ENCODE results near the gene ABCC8.

The ABCC8 gene

DNA sequence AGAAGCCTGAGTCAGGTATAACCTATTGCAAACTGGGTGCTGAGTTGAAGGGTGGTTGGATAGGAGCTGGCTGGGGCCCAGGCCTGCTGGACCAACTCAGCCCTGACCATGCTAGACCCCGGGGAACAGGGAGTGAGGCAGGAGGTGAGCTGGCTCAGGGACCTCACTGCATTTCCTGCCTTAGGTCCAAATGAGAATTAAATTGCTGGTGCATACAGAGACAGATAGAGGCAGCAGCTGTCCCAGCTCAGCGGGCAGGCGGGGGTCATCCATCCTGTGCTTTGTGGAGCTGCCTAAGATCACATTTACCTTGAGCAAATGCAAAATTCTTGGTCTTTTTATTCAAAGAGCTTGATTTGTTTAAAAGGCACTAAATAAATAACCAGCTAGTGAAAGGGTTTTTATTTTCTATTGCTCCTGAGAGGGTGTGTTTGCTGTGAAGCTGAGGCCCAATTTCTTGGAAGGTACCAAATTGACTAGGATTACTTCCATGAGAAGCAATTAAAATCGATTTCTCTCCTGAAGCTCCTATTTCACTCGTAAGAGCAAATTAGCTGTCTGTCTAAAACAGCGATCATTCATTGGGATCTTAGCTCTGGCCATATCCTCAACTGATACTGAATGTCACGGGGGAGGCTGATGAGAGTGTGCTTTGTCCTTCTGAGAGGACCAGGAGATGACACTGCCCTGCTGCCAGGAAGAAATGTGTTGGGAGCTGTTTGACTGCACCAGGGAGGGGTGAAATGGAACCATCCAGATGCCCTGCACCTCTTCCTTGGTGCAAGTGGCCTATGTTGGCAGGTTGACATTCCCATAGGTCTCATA is 42.6 kb upstream of the ABCC8 start:
- Histone ChIP-seq H3K4me1 (ENCODE audit: insufficient read depth, low read length, severe bottlenecking) (no peaks in the 10 kb centered on the region), H4K20me1 (ENCODE audit: insufficient read depth, low read length) (no peaks in the 10 kb centered on the region), H2AFZ (ENCODE audit: low read length) (no peak overlapping the region), H3K9me3 (ENCODE audit: low read length) (no peaks in the 10 kb centered on the region), H3K36me3 (ENCODE audit: insufficient read depth, low read length) (no peaks in the 10 kb centered on the region), H3K4me2 (ENCODE audit: low read length) (no peak overlapping the region), H3K9me2 (ENCODE audit: low read depth, low read length) (no peaks in the 10 kb centered on the region), H3K9ac (ENCODE audit: low read length) (no peak overlapping the region), H3K4me3 (ENCODE audit: low read depth, low read length, poor library complexity, severe bottlenecking) (no peak overlapping the region), H3K79me2 (ENCODE audit: insufficient read depth, low read length) (no peaks in the 10 kb centered on the region), H3K27me3 (ENCODE audit: insufficient read depth, low read length) (no peaks in the 10 kb centered on the region), H3K27ac (ENCODE audit: low read depth, low read length, poor library complexity, severe bottlenecking) (no peak overlapping the region), H3F3A (ENCODE audit: insufficient read depth, low read length) (no peaks in the 10 kb centered on the region)
- TF ChIP-seq CTCF (IDR thresholded peaks at IDR 0.05; ENCODE audit: low read length) (no peak), EZH2 (IDR thresholded peaks at IDR 0.05; ENCODE audit: borderline replicate concordance, low read length) (no peak)

DNA sequence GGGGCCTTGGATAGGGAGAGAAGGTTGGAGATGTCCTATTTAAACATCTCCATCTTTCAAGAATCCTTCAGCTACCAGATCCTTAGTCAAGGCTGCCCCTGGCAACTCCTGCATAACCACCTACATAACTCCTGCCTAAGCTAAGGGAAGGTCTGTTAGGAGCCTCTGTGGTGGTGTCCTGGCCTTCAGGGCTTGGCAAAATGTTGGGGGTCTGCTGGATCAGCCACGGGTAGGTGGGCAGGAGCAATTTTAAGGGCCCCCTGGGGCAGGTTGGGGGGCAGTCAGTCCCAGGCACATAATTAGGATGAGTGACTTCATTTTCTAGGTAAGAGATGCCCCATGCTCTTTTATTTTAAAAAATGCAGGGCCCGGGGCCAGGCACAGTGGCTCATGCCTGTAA is 41.7 kb upstream of the ABCC8 start:
- Histone ChIP-seq H4K20me1 (ENCODE audit: insufficient read depth, low read length) (no peaks in the 10 kb centered on the region), H2AFZ (ENCODE audit: low read length) (no peak overlapping the region), H3K9me3 (ENCODE audit: low read length) (no peaks in the 10 kb centered on the region), H3F3A (ENCODE audit: insufficient read depth, low read length) (no peaks in the 10 kb centered on the region), H3K36me3 (ENCODE audit: insufficient read depth, low read length) (no peaks in the 10 kb centered on the region), H3K9ac (ENCODE audit: low read length) (no peak overlapping the region), H3K4me3 (ENCODE audit: low read depth, low read length, poor library complexity, severe bottlenecking) (no peak overlapping the region), H3K27ac (ENCODE audit: low read depth, low read length, poor library complexity, severe bottlenecking) (no peak overlapping the region), H3K27me3 (ENCODE audit: insufficient read depth, low read length) (no peaks in the 10 kb centered on the region), H3K4me1 (ENCODE audit: insufficient read depth, low read length, severe bottlenecking) (no peaks in the 10 kb centered on the region), H3K9me2 (ENCODE audit: low read depth, low read length) (no peaks in the 10 kb centered on the region), H3K79me2 (ENCODE audit: insufficient read depth, low read length) (no peaks in the 10 kb centered on the region), H3K4me2 (ENCODE audit: low read length) (no peak overlapping the region)
- TF ChIP-seq EZH2 (IDR thresholded peaks at IDR 0.05; ENCODE audit: borderline replicate concordance, low read length): no peak
- TF ChIP-seq CTCF (IDR thresholded peaks at IDR 0.05; ENCODE audit: low read length): no peak

GRCh38 chr11:17517186-17517585 is 40.5 kb upstream of the ABCC8 start:
- Histone ChIP-seq H3F3A (ENCODE audit: insufficient read depth, low read length) (no peaks in the 10 kb centered on the region), H3K4me2 (ENCODE audit: low read length) (no peak overlapping the region), H3K9me3 (ENCODE audit: low read length) (no peaks in the 10 kb centered on the region), H3K9ac (ENCODE audit: low read length) (no peak overlapping the region), H3K36me3 (ENCODE audit: insufficient read depth, low read length) (no peaks in the 10 kb centered on the region), H3K27ac (ENCODE audit: low read depth, low read length, poor library complexity, severe bottlenecking) (no peak overlapping the region), H3K27me3 (ENCODE audit: insufficient read depth, low read length) (no peaks in the 10 kb centered on the region), H3K4me1 (ENCODE audit: insufficient read depth, low read length, severe bottlenecking) (no peaks in the 10 kb centered on the region), H3K9me2 (ENCODE audit: low read depth, low read length) (no peaks in the 10 kb centered on the region), H2AFZ (ENCODE audit: low read length) (no peak overlapping the region), H3K4me3 (ENCODE audit: low read depth, low read length, poor library complexity, severe bottlenecking) (no peak overlapping the region), H3K79me2 (ENCODE audit: insufficient read depth, low read length) (no peaks in the 10 kb centered on the region), H4K20me1 (ENCODE audit: insufficient read depth, low read length) (no peaks in the 10 kb centered on the region)
- TF ChIP-seq EZH2 (IDR thresholded peaks at IDR 0.05; ENCODE audit: borderline replicate concordance, low read length) (no peak), CTCF (IDR thresholded peaks at IDR 0.05; ENCODE audit: low read length) (no peak)

Measured in OCI-LY1 (cell line).